ENCODE results near the gene SLC4A4.

GRCh38 chr4:71607109-71607508 lies 268.3 kb downstream of the SLC4A4 start:
- TF ChIP-seq POLR2A (IDR thresholded peaks at IDR 0.05) = no peak
- TF ChIP-seq POLR2AphosphoS5 (IDR thresholded peaks at IDR 0.05) = no peak
